Fibroblast of lung (primary cell): ENCODE results near the gene NASP.

Experiments
- EZH2 ChIP-seq: IDR thresholded peaks from 2 replicates; pipeline ENCODE4 v1.5.1; 2012; ENCODE audit warnings: low read length, control low read depth, mild to moderate bottlenecking; ENCODE audit errors: missing control alignments
- TF ChIP-seq, protein P1 (sequence below), 2 donors: IDR thresholded peaks in 1 of 2; conservative IDR thresholded peaks in 1 of 2; 1 replicate in 1 of 2; 2 replicates in 1 of 2; pipeline ENCODE4 v1.5.1; 2011 to 2012; ENCODE audit warnings: low read length in 2 of 2, control low read depth in 1 of 2, inconsistent platforms in 1 of 2, low read depth in 1 of 2, mild to moderate bottlenecking in 1 of 2

DNA sequence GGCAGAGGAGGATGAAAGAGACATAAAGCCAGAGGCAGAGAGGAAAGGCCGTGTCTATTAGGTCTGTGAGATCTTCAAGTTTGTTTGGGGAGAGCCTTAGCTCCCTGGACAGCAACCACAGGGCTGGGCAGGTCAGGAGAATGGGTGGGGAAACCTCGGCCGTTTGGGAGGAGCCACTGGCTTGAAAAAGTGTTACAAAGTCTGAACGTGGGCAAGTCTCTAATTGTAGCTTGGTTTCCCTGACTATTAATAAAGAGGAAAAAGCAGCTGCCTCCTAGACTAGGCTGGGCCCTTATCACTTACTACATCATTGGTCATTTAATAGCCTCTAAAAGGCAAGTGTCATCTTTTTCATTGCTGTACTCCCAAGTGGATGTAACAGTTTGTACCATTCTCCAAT lies 40.1 kb downstream of the NASP start, which contains the start of gene CCDC17:
- TF ChIP-seq, protein P1, sequence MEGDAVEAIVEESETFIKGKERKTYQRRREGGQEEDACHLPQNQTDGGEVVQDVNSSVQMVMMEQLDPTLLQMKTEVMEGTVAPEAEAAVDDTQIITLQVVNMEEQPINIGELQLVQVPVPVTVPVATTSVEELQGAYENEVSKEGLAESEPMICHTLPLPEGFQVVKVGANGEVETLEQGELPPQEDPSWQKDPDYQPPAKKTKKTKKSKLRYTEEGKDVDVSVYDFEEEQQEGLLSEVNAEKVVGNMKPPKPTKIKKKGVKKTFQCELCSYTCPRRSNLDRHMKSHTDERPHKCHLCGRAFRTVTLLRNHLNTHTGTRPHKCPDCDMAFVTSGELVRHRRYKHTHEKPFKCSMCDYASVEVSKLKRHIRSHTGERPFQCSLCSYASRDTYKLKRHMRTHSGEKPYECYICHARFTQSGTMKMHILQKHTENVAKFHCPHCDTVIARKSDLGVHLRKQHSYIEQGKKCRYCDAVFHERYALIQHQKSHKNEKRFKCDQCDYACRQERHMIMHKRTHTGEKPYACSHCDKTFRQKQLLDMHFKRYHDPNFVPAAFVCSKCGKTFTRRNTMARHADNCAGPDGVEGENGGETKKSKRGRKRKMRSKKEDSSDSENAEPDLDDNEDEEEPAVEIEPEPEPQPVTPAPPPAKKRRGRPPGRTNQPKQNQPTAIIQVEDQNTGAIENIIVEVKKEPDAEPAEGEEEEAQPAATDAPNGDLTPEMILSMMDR (conservative IDR thresholded peaks at IDR 0.05 in 1 of 2, IDR thresholded peaks at IDR 0.05 in 1 of 2; ENCODE audit: low read depth in 1 of 2, low read length in 2 of 2), result no peak
- TF ChIP-seq EZH2, result no peak
